GM19467 (cell line): ENCODE measurements around the gene WWOX.

Experiments used
- ATAC-seq: cut with Tn5 transposase; IDR thresholded peaks from one replicate; pipeline ENCODE4 v1.9.1; 2021; ENCODE audit warnings: mild to moderate bottlenecking, moderate library complexity; ENCODE audit not compliant: unreplicated experiment

WWOX gene

GRCh38 chr16:78487471-78487870, 388.0 kb downstream of the WWOX start:
- ATAC-seq, result no peak

GRCh38 chr16:78489072-78489471, 389.6 kb downstream of the WWOX start:
- ATAC-seq, result no peak

GRCh38 chr16:78489631-78490030, 390.2 kb downstream of the WWOX start:
- no peak for ATAC-seq

- ATAC-seq, result no peak
Observed at GRCh38 chr16:78490431-78490830, 391.0 kb downstream of the WWOX start.

- no peak for ATAC-seq
Observed at GRCh38 chr16:78490847-78491246, 391.4 kb downstream of the WWOX start.

GRCh38 chr16:78493573-78493972, 394.1 kb downstream of the WWOX start:
- no peak for ATAC-seq

- ATAC-seq, result no peak
Observed at GRCh38 chr16:78494105-78494504, 394.7 kb downstream of the WWOX start.

GRCh38 chr16:78494674-78495073, 395.2 kb downstream of the WWOX start:
- ATAC-seq, result no peak

- ATAC-seq, result no peak
Observed at GRCh38 chr16:78496189-78496588, 396.7 kb downstream of the WWOX start.

GRCh38 chr16:78499399-78499798, 399.9 kb downstream of the WWOX start:
- ATAC-seq, result no peak

GRCh38 chr16:78500659-78501270, 401.3 kb downstream of the WWOX start:
- ATAC-seq, result no peak

- ATAC-seq, result no peak
Observed at GRCh38 chr16:78501744-78502143, 402.3 kb downstream of the WWOX start.

GRCh38 chr16:78502812-78503350, 403.4 kb downstream of the WWOX start:
- ATAC-seq, result no peak

- no peak for ATAC-seq
Observed at GRCh38 chr16:78503602-78504001, 404.1 kb downstream of the WWOX start.

- no peak for ATAC-seq
Observed at GRCh38 chr16:78504401-78504851, 405.0 kb downstream of the WWOX start.

GRCh38 chr16:78505036-78505435, 405.6 kb downstream of the WWOX start:
- ATAC-seq, result no peak

- ATAC-seq, result no peak
Observed at GRCh38 chr16:78505544-78506366, 406.3 kb downstream of the WWOX start.

- ATAC-seq, result no peak
Observed at GRCh38 chr16:78506367-78507193, 407.1 kb downstream of the WWOX start.

- ATAC-seq, result no peak
Observed at GRCh38 chr16:78507576-78507975, 408.1 kb downstream of the WWOX start.

- no peak for ATAC-seq
Observed at GRCh38 chr16:78509965-78510364, 410.5 kb downstream of the WWOX start.

- no peak for ATAC-seq
Observed at GRCh38 chr16:78510496-78510895, 411.0 kb downstream of the WWOX start.
